ENCODE measurements around the gene KRTAP5-2.

The KRTAP5-2 gene

GRCh38 chr11:1555713-1556153, 42.4 kb downstream of the KRTAP5-2 start:
- no peaks in the 10 kb centered on the region for H3K9me3 Mint-ChIP-seq
- H3K27me3 Mint-ChIP-seq (ENCODE audit: low read depth) = no peaks in the 10 kb centered on the region
- H3K27ac Mint-ChIP-seq = no peak overlapping the region
- no peak for DNase-seq (ENCODE audit: low spot score)
- H3K4me3 Mint-ChIP-seq = no peak overlapping the region
- no peaks in the 10 kb centered on the region for H3K36me3 Mint-ChIP-seq (ENCODE audit: low read depth)
- H3K4me1 Mint-ChIP-seq (ENCODE audit: low read depth) = no peaks in the 10 kb centered on the region

- Mint-ChIP-seq H3K27ac (no peak overlapping the region), H3K27me3 (ENCODE audit: low read depth) (peaks cover 3% of the 10 kb centered on the region), H3K4me3 (no peak overlapping the region), H3K9me3 (no peaks in the 10 kb centered on the region), H3K36me3 (ENCODE audit: low read depth) (no peaks in the 10 kb centered on the region), H3K4me1 (ENCODE audit: low read depth) (no peaks in the 10 kb centered on the region)
- DNase-seq (ENCODE audit: low spot score) = no peak
These were observed 42.9 kb downstream of the KRTAP5-2 start for GRCh38 chr11:1554981-1555712.

- Mint-ChIP-seq H3K4me3 (no peak overlapping the region), H3K4me1 (ENCODE audit: low read depth) (no peaks in the 10 kb centered on the region), H3K9me3 (no peaks in the 10 kb centered on the region), H3K27ac (no peak overlapping the region), H3K36me3 (ENCODE audit: low read depth) (no peaks in the 10 kb centered on the region), H3K27me3 (ENCODE audit: low read depth) (peaks cover 15% of the 10 kb centered on the region)
- no peak for DNase-seq (ENCODE audit: low spot score)
These were observed 44.1 kb downstream of the KRTAP5-2 start for GRCh38 chr11:1553808-1554594.

- Mint-ChIP-seq H3K36me3 (ENCODE audit: low read depth) (no peaks in the 10 kb centered on the region), H3K4me1 (ENCODE audit: low read depth) (no peaks in the 10 kb centered on the region), H3K4me3 (no peak overlapping the region), H3K9me3 (no peaks in the 10 kb centered on the region), H3K27me3 (ENCODE audit: low read depth) (peaks cover 43% of the 10 kb centered on the region), H3K27ac (no peak overlapping the region)
- DNase-seq (ENCODE audit: low spot score) = no peak
These were observed 48.5 kb downstream of the KRTAP5-2 start for GRCh38 chr11:1549338-1550330.

- peaks cover 45% of the 10 kb centered on the region for H3K27me3 Mint-ChIP-seq (ENCODE audit: low read depth)
- DNase-seq (ENCODE audit: low spot score) = no peak
- no peak overlapping the region for H3K27ac Mint-ChIP-seq
- no peak overlapping the region for H3K4me3 Mint-ChIP-seq
- no peaks in the 10 kb centered on the region for H3K9me3 Mint-ChIP-seq
- no peaks in the 10 kb centered on the region for H3K4me1 Mint-ChIP-seq (ENCODE audit: low read depth)
- no peaks in the 10 kb centered on the region for H3K36me3 Mint-ChIP-seq (ENCODE audit: low read depth)
These were observed 49.6 kb downstream of the KRTAP5-2 start for GRCh38 chr11:1548221-1549070.

- Mint-ChIP-seq H3K9me3 (no peaks in the 10 kb centered on the region), H3K4me1 (ENCODE audit: low read depth) (no peaks in the 10 kb centered on the region), H3K27me3 (ENCODE audit: low read depth) (peaks cover 45% of the 10 kb centered on the region), H3K4me3 (no peak overlapping the region), H3K27ac (no peak overlapping the region), H3K36me3 (ENCODE audit: low read depth) (no peaks in the 10 kb centered on the region)
- DNase-seq (ENCODE audit: low spot score) = no peak
These were observed 50.5 kb downstream of the KRTAP5-2 start for GRCh38 chr11:1547467-1548098.

All from T-helper 2 cell treated with Interferon-gamma antibody and Interleukin-4, amounts not matched to agents 5 μg/mL and 100 μg/mL, for 36 hours (primary cell).